ENCODE results near the gene EPHA7. TPM values are rescaled to one million over a fixed set of nuclear protein-coding genes. Genes with fewer than 3 reads are reported as not detected.

Gene EPHA7
- total RNA-seq, 1 donor from 2014 or later = 102 TPM

- DNase-seq = no peak
Observed at GRCh38 chr6:93242049-93242448, 177.3 kb downstream of the EPHA7 start.

GRCh38 chr6:93238632-93239031 lies 180.7 kb downstream of the EPHA7 start:
- DNase-seq = no peak

GRCh38 chr6:93235775-93236174 lies 183.6 kb downstream of the EPHA7 start:
- DNase-seq = no peak

- DNase-seq = no peak
Observed at GRCh38 chr6:93226822-93227221, 192.5 kb downstream of the EPHA7 start.

GRCh38 chr6:93222071-93222851 lies 197.1 kb downstream of the EPHA7 start:
- DNase-seq = no peak

GRCh38 chr6:93219447-93219846 lies 199.9 kb downstream of the EPHA7 start:
- no peak for DNase-seq

GRCh38 chr6:93218096-93218495 lies 201.3 kb downstream of the EPHA7 start:
- no peak for DNase-seq

GRCh38 chr6:93213028-93213427 lies 206.3 kb downstream of the EPHA7 start:
- DNase-seq = no peak

- no peak for DNase-seq
Observed at GRCh38 chr6:93210908-93211307, 208.5 kb downstream of the EPHA7 start.

GRCh38 chr6:93209358-93209757 lies 210.0 kb downstream of the EPHA7 start:
- DNase-seq = no peak

- DNase-seq = no peak
Observed at GRCh38 chr6:93196406-93196970, 222.9 kb downstream of the EPHA7 start.

GRCh38 chr6:93194480-93194879 lies 224.9 kb downstream of the EPHA7 start:
- no peak for DNase-seq

- DNase-seq = no peak
Observed at GRCh38 chr6:93193868-93194267, 225.5 kb downstream of the EPHA7 start.

Data from occipital lobe (tissue), 2 donors.